Mammary epithelial cell (primary cell): ENCODE data around the gene ZNF536.

Experiments
- EZH2 ChIP-seq: IDR thresholded peaks from 2 replicates; pipeline ENCODE4 v1.6.1; 2012; ENCODE audit warnings: low read length, inconsistent platforms, borderline replicate concordance
- TF ChIP-seq, protein P1 (sequence below), 2 donors: IDR thresholded peaks in 1 of 2; conservative IDR thresholded peaks in 1 of 2; 2 replicates each; pipeline ENCODE4 v1.5.1; 2011 to 2012; ENCODE audit warnings: inconsistent platforms in 2 of 2, low read length in 2 of 2, mild to moderate bottlenecking in 2 of 2, control low read depth in 1 of 2, low read depth in 1 of 2; ENCODE audit not compliant: insufficient read depth in 1 of 2; ENCODE audit errors: extremely low read depth in 1 of 2

DNA sequence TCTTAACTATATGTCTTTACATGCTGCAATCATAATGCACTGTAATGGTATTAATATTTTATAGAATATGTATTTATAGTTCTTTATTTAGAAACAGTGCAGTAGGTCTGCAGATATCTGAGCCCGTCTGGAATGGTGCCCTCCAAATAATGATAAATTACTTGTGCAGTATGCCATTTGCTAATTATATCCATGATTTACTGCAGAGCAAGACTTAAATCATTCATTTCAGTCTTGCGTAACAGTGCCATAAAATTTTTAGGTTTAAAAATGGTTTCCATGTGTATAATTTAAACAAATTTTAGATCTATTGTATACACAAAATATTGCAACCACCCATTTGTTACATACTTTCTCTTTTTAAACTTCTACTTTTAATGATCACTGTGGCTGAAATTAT, 175.1 kb downstream of the ZNF536 start:
- TF ChIP-seq, protein P1, sequence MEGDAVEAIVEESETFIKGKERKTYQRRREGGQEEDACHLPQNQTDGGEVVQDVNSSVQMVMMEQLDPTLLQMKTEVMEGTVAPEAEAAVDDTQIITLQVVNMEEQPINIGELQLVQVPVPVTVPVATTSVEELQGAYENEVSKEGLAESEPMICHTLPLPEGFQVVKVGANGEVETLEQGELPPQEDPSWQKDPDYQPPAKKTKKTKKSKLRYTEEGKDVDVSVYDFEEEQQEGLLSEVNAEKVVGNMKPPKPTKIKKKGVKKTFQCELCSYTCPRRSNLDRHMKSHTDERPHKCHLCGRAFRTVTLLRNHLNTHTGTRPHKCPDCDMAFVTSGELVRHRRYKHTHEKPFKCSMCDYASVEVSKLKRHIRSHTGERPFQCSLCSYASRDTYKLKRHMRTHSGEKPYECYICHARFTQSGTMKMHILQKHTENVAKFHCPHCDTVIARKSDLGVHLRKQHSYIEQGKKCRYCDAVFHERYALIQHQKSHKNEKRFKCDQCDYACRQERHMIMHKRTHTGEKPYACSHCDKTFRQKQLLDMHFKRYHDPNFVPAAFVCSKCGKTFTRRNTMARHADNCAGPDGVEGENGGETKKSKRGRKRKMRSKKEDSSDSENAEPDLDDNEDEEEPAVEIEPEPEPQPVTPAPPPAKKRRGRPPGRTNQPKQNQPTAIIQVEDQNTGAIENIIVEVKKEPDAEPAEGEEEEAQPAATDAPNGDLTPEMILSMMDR (conservative IDR thresholded peaks at IDR 0.05 in 1 of 2, IDR thresholded peaks at IDR 0.05 in 1 of 2; ENCODE audit: extremely low read depth in 1 of 2, insufficient read depth in 1 of 2, low read depth in 1 of 2, low read length in 2 of 2), result no peak
- no peak for TF ChIP-seq EZH2
